Measurements from ENCODE around the gene CDHR2.

The CDHR2 gene

GRCh38 chr5:176537554-176538229 lies 11.4 kb upstream of the CDHR2 start (continued):
- TF ChIP-seq ZSCAN5A (tag by site-specific recombination; IDR thresholded peaks at IDR 0.05) (no peak), ZNF311 (tag by site-specific recombination; IDR thresholded peaks at IDR 0.05; ENCODE audit: borderline replicate concordance) (no peak), ZNF660 (tag by site-specific recombination; IDR thresholded peaks at IDR 0.05) (peak; percentile 28), ZNF473 (tag by site-specific recombination; IDR thresholded peaks at IDR 0.05) (no peak), ZNF488 (tag by site-specific recombination; IDR thresholded peaks at IDR 0.05) (no peak), ZNF266 (tag by site-specific recombination; IDR thresholded peaks at IDR 0.05; ENCODE audit: low read depth) (no peak), ZNF791 (tag by site-specific recombination; IDR thresholded peaks at IDR 0.05) (no peak), ZNF514 (tag by site-specific recombination; IDR thresholded peaks at IDR 0.05) (no peak), ZNF785 (tag by site-specific recombination; IDR thresholded peaks at IDR 0.05) (peak; percentile 79; the same call in 1 of the 2 replicates), BCL11B (tag by site-specific recombination; IDR thresholded peaks at IDR 0.05; ENCODE audit: low read depth) (peak; percentile 58), ZXDB (tag by site-specific recombination; IDR thresholded peaks at IDR 0.05) (peak; percentile 77), ZNF571 (tag by site-specific recombination; IDR thresholded peaks at IDR 0.05) (no peak), ZNF629 (tag by site-specific recombination; IDR thresholded peaks at IDR 0.05) (peak; percentile 100), ZNF837 (tag by site-specific recombination; IDR thresholded peaks at IDR 0.05) (no peak), PRDM1 (tag by site-specific recombination; IDR thresholded peaks at IDR 0.05) (peak; percentile 80), ZNF518A (tag by site-specific recombination; conservative IDR thresholded peaks at IDR 0.05; ENCODE audit: low read depth) (no peak), KLF1 (tag by site-specific recombination; IDR thresholded peaks at IDR 0.05) (no peak; the same call in none of the 2 replicates), ZNF26 (tag by site-specific recombination; IDR thresholded peaks at IDR 0.05) (no peak), ZBTB20 (tag by site-specific recombination; IDR thresholded peaks at IDR 0.05) (no peak), SCRT2 (tag by site-specific recombination; IDR thresholded peaks at IDR 0.05) (peak; percentile 96), ZSCAN4 (tag by site-specific recombination; IDR thresholded peaks at IDR 0.05) (0 out of 2 replicates have a peak, but pooled peaks have one; percentile 24), KLF9 (tag by site-specific recombination; IDR thresholded peaks at IDR 0.05; ENCODE audit: low read depth) (peak; percentile 78), ZNF560 (tag by site-specific recombination; IDR thresholded peaks at IDR 0.05; ENCODE audit: borderline replicate concordance) (no peak)
- TF ChIP-seq, protein P1, sequence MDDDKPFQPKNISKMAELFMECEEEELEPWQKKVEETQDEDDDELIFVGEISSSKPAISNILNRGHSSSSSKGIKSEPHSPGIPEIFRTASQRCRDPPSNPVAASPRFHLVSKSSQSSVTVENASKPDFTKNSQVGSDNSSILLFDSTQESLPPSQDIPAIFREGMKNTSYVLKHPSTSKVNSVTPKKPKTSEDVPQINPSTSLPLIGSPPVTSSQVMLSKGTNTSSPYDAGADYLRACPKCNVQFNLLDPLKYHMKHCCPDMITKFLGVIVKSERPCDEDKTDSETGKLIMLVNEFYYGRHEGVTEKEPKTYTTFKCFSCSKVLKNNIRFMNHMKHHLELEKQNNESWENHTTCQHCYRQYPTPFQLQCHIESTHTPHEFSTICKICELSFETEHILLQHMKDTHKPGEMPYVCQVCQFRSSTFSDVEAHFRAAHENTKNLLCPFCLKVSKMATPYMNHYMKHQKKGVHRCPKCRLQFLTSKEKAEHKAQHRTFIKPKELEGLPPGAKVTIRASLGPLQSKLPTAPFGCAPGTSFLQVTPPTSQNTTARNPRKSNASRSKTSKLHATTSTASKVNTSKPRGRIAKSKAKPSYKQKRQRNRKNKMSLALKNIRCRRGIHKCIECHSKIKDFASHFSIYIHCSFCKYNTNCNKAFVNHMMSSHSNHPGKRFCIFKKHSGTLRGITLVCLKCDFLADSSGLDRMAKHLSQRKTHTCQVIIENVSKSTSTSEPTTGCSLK (tag by site-specific recombination; IDR thresholded peaks at IDR 0.05): no peak
- TF ChIP-seq, protein P2, sequence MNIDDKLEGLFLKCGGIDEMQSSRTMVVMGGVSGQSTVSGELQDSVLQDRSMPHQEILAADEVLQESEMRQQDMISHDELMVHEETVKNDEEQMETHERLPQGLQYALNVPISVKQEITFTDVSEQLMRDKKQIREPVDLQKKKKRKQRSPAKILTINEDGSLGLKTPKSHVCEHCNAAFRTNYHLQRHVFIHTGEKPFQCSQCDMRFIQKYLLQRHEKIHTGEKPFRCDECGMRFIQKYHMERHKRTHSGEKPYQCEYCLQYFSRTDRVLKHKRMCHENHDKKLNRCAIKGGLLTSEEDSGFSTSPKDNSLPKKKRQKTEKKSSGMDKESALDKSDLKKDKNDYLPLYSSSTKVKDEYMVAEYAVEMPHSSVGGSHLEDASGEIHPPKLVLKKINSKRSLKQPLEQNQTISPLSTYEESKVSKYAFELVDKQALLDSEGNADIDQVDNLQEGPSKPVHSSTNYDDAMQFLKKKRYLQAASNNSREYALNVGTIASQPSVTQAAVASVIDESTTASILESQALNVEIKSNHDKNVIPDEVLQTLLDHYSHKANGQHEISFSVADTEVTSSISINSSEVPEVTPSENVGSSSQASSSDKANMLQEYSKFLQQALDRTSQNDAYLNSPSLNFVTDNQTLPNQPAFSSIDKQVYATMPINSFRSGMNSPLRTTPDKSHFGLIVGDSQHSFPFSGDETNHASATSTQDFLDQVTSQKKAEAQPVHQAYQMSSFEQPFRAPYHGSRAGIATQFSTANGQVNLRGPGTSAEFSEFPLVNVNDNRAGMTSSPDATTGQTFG (tag by site-specific recombination; IDR thresholded peaks at IDR 0.05; ENCODE audit: borderline replicate concordance): no peak; the same call in 1 of the 2 replicates
